GM18909 (cell line): ENCODE data around the gene RNU1-1.
"Not testable (repeated sequence)": the region's sequence is repeated elsewhere in the genome, so short reads cannot be mapped to it uniquely, and the experiment has no call there.

Experiments
- ATAC-seq: cut with Tn5 transposase; IDR thresholded peaks from one replicate; pipeline ENCODE4 v1.9.1; 2021; ENCODE audit warnings: mild to moderate bottlenecking; ENCODE audit not compliant: unreplicated experiment, poor library complexity

RNU1-1 gene

DNA sequence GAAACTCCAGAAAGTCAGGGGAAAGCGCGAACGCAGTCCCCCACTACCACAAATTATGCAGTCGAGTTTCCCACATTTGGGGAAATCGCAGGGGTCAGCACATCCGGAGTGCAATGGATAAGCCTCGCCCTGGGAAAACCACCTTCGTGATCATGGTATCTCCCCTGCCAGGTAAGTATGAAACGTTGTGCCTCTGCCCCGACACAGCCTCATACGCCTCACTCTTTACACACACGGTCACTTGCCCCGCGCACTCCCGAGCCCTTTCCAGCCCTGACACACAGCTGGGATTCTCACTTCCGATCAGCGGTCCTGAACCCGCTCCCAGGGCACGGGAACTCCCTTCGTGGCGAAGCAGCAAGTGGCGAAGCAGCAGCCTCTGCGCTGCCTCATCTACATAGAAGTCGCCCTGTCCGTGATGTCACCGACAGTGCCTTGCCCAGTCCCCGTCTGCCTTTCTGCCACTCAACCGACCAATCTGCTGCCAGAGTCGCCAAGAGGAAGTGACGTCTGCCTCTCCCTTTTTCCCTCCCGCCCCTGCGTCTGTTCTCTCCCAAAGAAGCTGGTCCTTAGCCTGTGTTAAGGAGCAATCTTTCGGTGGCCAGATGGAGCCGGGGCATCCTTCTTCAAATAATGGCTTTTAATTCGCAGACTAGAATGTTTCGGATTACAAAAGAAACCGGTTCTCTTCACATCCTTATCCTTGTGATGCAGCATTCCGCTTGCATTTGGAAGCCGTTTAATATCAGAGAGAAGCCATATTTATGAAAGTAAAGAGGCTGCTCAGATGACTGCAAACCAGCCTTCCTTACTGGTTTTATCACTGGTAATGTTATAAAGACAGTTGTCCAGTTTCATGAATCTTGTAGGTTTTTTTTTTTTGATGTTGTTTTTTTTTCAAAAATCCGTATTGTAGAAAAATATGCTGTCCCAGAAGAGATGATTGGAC lies at the start of gene RNU1-1:
Gene RNU1-1, minus strand, starts transcription at position 179 of the 949 bp plus-strand sequence.
- ATAC-seq, result not testable (repeated sequence)

DNA sequence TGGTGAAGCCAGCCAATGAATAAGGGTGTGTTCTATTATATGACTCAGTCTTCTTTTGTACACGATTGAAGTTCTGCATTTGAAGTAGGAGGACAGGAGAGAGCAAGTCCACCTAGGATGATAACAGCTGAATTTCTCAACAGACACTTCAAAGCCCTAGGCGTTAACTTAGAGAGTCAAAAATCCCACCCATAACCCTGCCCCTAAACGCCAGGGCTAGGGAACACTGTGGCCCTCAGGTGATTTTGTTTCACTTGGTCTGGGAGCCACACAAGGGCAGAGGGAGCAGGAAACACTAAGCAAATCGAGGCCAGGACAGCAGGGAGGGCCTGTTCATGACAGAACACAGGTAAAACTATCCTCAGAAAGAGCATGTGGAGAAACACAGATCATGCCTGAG lies 47.0 kb upstream of the RNU1-1 start:
- not testable (repeated sequence) for ATAC-seq

DNA sequence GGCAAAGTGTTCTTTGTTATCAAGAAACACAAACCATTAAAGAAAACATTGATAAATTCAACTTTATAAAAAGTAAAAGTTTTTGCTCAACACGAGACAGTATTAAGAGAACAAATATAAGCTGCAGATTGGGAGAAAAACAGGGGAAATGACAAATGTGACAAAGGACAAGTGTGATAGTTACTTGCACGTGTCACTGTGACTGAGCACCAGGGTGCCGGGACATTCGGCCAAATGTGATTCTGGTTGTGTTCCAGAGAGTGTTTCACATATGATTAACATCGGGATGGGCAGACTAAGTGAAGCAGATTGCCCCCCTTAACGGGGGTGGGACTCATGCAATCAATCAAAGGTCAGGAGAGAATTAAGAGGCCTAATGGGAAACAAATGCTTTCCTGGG lies 46.4 kb upstream of the RNU1-1 start:
- ATAC-seq, result not testable (repeated sequence)

DNA sequence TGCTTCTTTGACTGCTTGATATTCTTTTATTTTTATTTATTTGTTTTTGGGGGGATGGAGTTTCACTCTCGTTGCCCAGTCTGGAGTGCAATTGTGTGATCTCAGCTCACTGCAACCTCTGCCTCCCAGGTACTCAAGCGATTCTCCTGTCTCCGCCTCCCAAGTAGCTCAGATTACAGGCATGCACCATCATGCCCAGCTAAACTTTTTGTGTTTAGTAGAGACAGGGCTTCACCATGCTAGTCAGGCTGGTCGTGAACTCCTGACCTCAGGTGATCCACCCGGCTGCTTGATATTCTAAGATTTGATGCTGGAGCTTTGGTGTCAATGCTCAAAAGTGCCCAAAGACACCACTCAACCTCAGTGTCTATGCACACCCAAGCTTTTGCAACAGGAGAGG lies 45.6 kb upstream of the RNU1-1 start:
- not testable (repeated sequence) for ATAC-seq

DNA sequence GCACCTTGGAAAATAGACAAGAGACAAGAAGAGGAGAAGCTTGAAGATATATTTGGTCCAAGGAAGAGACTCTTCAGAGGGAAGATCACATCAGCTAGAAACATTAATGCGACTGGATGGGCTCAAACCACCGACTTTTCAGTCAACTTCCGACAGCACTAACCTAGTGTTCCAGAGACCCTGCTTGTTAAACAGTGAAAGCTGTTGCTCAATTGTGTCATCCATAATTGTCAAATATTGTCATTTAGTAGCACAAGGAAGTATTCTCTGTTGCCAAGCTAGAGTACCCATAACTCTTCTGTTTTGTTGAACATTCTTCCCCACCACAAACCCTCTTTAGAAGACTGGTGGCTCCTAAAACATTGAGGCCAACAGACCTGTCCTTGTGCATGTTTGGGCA lies 42.9 kb upstream of the RNU1-1 start:
- not testable (repeated sequence) for ATAC-seq

DNA sequence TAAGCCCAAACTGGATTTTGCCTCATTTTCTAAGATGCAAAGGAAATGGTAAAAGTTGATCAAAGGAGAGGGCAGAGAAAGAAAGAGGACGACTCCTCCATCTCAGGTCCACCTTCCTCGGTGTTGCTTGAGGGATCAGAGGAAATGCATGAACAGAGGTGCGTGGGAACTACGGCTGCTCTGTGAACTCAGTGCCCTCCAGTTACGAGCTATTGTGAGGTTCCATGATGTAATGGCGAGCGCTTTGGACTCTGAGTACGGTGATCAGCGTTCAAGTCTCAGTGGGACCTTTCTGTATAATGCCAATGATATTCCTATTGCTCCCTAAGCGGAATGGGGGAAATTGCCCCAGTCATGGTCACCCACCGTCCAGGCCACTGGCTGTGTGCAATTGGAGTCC lies 39.2 kb upstream of the RNU1-1 start:
- ATAC-seq, result not testable (repeated sequence)

DNA sequence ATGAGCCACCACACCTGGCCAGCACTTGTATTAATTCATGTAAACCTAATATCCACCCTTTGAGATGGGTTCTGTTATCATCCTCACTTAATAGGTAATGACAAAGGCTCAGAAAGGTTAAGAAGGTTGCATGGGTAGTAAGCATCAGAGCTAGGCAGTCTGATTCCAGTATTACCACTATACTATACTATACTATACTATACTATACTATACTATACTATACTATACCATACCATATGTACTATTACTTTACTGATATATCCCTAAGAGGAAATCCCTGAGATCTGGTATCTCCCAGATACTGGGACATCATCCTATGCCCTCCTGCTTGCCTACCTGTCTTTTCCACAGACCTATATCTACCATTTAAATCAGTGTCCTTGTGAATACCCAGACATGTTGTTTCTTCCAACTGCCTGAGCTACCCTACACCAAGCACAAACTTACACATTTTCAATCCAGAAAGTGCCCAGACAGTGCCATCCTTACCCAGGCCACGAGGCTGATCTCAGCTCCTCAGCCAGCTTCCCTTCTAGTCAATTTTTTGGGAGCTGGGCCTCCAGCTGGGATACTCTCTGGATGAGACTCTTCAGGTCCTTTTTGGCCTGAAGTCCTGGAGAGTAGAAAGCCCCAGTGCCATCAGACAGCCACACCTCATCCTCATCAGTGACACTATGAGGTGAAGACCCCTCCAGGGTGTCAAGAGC lies 36.3 kb upstream of the RNU1-1 start:
- ATAC-seq, result not testable (repeated sequence)

DNA sequence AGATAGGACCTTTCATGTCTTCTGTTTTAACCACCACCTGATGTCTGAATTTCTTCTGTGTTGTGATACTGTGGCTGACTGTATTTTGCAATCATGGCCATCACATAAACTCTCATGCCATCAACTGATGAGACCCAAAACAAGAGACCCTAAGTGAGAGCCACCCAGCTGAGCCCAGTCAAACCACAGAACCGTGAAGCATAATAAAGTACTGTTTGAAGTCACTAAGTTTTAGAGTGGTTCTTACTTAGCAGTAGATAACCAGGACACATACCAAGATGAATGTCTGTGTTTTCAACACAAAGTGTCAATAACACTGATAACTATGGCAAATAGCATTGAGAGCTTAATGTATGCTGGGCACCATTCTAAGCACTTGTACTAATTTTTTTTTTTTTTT lies 35.5 kb upstream of the RNU1-1 start:
- not testable (repeated sequence) for ATAC-seq

DNA sequence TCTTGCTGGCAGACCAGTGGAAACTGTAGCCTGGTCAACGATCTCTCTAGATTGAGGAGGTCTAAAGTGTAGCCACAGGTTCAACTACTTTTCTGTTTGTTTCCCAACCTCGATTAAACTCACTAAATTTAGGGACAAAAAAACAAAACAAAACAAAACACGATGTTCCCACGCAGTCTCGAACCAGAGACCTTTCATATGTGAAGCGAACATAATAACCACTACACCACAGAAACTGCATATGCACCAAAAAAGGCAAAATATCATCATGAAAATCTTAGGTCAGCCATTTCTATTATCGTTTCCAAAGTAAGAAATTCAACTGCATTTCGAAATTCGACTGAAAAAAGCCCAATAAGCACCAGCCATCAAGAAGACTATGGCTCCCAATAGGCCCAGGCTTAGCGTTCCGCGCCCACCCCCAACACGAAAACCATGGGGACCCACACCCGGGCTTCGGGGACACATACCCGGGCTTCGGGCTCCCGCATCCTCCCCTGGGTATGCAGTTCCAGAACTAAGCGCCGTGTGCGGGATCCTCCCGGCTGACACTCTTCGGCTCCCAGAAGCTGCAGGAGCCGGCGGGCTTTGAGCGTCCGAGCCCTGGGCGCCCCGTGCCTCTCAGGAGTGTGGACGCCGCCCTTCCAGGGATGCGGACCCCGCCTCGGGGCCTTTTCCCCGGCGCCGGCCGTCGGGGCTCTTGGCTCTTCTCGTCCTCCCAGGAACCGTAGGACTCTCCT lies 33.6 kb upstream of the RNU1-1 start:
- not testable (repeated sequence) for ATAC-seq

DNA sequence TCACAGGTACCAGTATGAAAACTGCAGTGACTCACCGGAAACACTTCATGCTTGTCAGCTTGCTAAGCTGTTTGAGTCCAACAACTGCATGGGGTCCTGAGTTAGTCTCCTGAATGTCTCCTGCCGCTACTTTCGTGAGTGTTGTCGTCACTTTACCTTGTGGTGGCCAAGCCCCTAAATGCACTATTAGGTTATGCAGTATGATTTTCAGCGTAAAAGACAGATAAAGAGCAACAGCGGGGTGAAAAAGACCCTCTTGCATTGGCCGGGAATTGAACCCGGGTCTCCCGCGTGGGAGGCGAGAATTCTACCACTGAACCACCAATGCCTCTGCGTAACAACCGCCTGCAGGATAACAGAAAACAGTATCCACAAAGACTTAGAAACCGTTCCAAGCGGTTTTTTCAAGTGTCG lies 31.6 kb upstream of the RNU1-1 start:
- not testable (repeated sequence) for ATAC-seq

DNA sequence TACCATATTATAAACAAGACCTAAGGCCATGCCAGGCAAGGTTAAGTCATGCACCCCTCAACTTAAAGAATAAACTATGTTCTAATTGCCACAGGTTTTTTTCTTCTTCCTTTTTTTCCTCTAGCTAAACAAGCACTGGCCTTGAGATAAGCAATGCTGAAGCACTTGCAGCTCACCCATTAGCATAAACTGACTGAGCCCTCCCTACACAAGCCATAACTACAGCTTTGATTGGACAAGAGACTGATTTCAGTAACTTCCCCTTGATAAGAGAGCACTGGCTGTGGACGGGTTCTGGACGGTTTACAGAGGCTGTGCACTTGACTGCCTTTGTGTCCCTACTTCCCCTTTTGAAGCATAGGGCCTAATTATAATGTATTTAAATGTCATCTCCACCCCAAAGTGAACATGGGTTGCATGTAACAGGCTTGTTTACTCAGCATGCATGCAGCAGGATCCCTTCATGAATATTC lies 26.4 kb upstream of the RNU1-1 start:
- ATAC-seq, result not testable (repeated sequence)

DNA sequence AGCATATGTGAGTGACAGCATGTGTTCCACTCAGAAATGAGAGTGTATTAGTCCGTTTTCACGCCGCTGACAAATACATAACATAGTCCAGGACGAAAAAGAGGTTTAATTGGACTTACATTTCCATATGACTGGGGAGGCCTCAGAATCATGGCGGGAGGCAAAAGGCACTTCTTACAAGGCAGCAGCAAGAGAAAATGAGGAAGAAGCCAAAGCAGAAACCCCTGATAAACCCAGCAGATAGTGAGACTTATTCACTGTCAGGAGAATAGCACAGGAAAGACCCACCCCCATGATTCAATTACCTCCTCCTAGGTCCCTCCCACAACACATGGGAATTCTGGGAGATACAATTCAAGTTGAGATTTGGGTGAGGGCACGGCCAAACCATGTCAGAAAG lies 23.4 kb upstream of the RNU1-1 start:
- ATAC-seq, result not testable (repeated sequence)

DNA sequence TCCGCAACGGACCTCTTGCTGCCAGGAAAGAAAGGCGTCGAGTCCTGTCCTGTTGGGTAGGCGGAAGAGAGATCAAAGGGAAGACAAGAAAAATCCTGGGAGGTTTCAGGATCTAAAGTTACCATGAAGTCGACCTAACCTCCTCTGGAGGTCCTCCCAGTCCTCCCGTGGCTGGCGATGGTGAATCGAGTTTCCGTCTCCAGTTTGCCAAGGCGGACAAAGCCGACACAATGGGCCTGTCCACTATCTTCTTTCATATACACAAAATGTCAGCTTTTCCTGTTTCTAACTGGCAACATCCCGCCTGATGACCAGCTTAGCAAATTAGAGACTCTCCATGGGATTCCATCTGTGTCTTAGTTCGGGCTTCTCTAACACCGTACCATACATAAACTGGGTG lies 22.7 kb upstream of the RNU1-1 start:
- ATAC-seq, result not testable (repeated sequence)

DNA sequence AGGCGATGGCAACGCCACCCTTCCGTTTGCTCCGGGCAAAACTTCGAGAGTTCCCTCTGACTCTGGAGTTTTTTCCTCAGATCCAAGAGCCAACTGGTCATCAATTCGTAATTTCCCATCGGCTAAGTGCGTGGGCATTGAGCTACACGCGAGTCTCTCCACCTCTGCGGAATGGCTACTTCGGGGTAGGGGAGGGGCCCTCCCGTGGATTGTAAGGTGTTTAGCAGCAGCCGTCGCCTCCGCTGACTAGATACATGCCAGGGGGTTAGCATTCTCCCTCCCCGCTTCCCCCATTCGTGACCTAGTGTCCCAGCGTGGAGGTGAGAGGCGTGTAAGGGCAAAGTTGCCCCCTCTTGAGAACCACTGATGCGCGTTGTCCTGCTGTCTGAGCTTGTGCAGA lies 21.8 kb upstream of the RNU1-1 start:
- ATAC-seq, result not testable (repeated sequence)

DNA sequence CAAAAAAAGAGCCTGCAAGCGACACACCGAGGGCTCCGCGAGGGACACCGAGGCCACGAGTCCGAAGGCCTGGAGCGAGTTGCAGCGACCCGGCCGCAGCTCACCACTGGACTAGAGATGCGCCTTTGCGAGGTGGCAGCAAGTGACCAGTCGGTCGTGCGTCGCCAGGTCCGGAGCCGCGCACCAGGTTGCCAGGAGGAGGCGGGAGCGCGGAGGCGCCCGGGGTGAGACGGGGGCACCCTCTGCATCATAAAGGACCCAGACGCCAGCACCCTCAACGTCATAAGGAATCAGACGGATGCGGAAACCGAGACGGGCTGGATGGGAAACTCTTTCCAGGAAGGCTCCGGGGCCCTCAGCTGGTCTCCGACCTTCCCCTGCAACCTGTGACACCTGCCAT lies 21.4 kb upstream of the RNU1-1 start:
- not testable (repeated sequence) for ATAC-seq

DNA sequence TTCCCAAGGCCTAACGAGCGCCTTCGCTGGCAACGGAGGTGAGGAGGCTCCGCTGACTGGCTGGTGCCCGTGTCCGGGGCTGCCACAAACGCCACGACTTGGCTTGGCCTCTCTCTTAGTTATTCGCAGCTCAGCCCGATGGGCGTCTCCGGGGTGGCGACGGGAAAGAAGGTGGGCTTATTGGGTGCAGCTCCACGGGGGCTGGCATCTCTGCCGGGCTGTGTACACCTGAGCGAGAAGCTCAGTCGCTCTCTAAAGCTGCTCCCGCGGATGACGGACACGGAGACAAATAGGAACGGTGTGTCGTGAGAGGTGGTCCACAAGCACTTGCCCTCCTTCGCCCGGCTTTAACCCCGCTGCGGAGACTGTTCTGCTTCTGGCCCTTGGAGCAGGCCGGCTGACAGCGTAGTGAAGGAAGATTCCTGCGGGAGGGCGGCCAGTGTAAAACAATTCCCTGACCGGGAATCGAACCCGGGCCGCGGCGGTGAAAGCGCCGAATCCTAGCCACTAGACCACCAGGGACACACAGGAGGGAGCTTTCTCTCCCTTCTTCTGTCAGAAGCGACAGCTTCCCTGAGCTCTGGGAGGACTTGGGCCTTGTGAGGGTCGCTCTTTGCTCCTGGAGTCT lies 20.9 kb upstream of the RNU1-1 start:
- not testable (repeated sequence) for ATAC-seq

DNA sequence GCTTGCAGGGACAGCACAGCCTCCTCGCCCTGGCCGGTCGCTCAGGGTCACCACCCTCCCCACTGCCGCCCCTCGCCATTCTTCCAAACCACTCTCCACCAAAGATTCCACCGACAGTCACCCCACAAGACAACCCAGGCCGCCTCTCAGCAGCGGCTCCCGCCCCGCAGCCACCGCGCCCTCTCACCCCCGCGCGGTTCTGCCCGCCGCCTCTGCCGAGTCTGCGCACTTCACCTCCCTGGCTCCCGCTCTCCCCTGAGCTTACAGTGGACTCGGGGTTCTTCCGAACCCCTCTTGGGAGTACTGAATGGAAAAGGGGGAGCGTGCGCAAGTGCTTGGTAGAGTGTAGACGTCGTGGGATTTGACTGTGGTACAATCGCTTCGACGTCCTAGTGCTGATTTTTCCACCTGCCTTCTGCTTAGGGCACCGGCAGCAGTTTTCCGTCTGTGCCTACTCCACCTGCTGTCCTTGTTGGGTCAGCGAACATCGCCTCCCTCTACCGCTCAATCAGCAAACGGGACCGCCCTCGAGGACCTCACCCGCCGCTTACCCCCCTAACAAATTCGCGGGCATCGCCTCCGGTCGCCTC lies 20.2 kb upstream of the RNU1-1 start:
- not testable (repeated sequence) for ATAC-seq

DNA sequence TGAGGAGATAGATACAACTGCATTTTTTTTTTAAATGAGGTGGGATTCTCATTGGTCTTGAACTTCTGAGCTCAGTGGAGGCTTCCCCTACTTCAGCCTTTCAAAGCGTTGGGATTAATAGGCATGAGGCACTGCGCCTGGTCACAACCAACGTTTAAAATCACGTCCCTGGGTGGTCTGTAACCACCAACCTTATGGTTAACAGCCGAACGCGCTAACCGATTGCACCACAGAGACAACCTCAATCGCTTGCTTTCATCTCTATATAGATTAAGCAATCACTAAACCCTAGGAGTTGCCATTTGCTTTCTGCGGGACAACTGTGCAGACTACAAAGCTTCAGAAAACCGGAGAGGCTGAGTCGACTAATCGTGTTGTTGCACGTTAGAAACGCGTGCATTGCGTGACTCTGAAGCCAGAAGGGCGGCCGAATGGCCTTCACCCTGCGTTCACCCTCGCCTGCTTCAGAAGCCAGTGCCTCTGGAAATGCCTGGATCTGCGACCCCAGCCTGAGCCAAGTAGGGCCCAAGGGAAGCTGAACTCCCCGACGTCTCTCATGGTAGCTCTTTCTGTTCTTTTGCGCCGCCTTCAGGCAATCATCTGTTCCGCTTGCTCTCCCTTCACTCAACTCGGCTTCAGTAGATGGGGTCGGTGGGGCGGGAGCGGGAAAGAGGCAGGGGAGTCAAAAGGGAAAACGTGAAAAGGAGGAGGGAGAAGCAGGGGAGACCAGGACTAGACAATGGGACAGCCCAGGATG lies 18.3 kb upstream of the RNU1-1 start:
- not testable (repeated sequence) for ATAC-seq

DNA sequence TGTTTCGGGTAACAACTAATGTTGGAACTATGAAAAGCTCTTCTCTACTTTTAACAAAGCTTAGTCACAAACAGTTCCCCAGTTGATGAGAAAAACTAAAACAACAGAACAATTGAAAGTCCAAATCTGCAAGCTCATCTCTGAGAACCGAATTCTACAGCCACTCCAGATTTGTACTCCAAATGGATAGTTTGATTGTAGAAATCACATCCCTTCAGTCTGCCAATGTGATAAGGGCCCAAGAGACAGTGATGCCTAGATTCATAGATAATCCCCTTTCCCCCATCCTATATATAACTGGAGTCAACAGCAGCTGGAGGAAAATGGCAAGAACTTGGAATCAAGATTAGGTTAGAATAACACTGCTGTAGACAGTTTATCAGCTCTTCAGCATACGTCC lies 14.3 kb upstream of the RNU1-1 start:
- not testable (repeated sequence) for ATAC-seq
